Panc1 (cell line): ENCODE results near the gene TSPAN31.

Experiments
- CTCF ChIP-seq: fragments of 450-650 bp; IDR thresholded peaks from 2 replicates; pipeline ENCODE4 v1.5.1; 2017; ENCODE audit warnings: mild to moderate bottlenecking
- POLR2AphosphoS5 ChIP-seq: IDR thresholded peaks from 2 replicates; pipeline ENCODE4 v1.6.1; 2012; ENCODE audit warnings: mild to moderate bottlenecking, low read depth, low read length, moderate library complexity

- TF ChIP-seq CTCF (no peak), POLR2AphosphoS5 (no peak)
Observed at GRCh38 chr12:57797933-57798332, 53.1 kb downstream of the TSPAN31 start.
